H9 (cell line): ENCODE measurements around the gene WLS. TPM values are rescaled to one million over a fixed set of nuclear protein-coding genes. Genes with fewer than 3 reads are reported as not detected.

Source experiments
- DNase-seq: peaks from one replicate; pipeline ENCODE4 v3.0.0-alpha.2; 2017
- H2AFZ ChIP-seq: one replicate; pipeline ENCODE4 v1.6.1; 2013; ENCODE audit warnings: mild to moderate bottlenecking, low read length, control low read depth, moderate library complexity
- H2AK5ac ChIP-seq: 2 replicates; pipeline ENCODE4 v1.6.1; 2013; ENCODE audit warnings: low read length, control low read depth, mixed read lengths; ENCODE audit not compliant: insufficient read length
- H2BK120ac ChIP-seq: one replicate; pipeline ENCODE4 v1.6.1; 2013; ENCODE audit warnings: low read depth, mild to moderate bottlenecking, low read length, control low read depth, inconsistent platforms; ENCODE audit not compliant: poor library complexity, severe bottlenecking
- H2BK12ac ChIP-seq: 2 replicates; pipeline ENCODE4 v1.6.1; 2013; ENCODE audit warnings: low read length, control low read depth, mixed read lengths, low read depth; ENCODE audit not compliant: insufficient read length
- H2BK15ac ChIP-seq: 2 replicates; pipeline ENCODE4 v1.6.1; 2013; ENCODE audit warnings: low read depth, low read length, control low read depth
- H2BK20ac ChIP-seq: one replicate; pipeline ENCODE4 v1.6.1; 2013; ENCODE audit warnings: low read depth, mild to moderate bottlenecking, low read length, control low read depth, inconsistent platforms; ENCODE audit not compliant: poor library complexity, severe bottlenecking
- H2BK5ac ChIP-seq: 2 replicates; pipeline ENCODE4 v1.6.1; 2013; ENCODE audit warnings: low read length, control low read depth, mixed read lengths; ENCODE audit not compliant: insufficient read length
- H3K14ac ChIP-seq: 2 replicates; pipeline ENCODE4 v1.6.1; 2013; ENCODE audit warnings: low read length, control low read depth; ENCODE audit not compliant: insufficient read depth
- H3K18ac ChIP-seq: 2 replicates; pipeline ENCODE4 v1.6.1; 2013; ENCODE audit warnings: low read depth, mild to moderate bottlenecking, mixed read lengths, low read length, control low read depth; ENCODE audit not compliant: insufficient read length
- H3K23ac ChIP-seq: 2 replicates; pipeline ENCODE4 v1.6.1; 2013; ENCODE audit warnings: low read length, control low read depth, mixed read lengths, low read depth; ENCODE audit not compliant: insufficient read length
- H3K23me2 ChIP-seq: 2 replicates; pipeline ENCODE4 v1.6.1; 2013; ENCODE audit warnings: low read depth, mild to moderate bottlenecking, mixed read lengths, low read length, control low read depth; ENCODE audit not compliant: insufficient read length, poor library complexity, severe bottlenecking
- H3K27ac ChIP-seq: 2 replicates; pipeline ENCODE4 v1.5.1; 2013; ENCODE audit warnings: low read length, control low read depth, mixed read lengths, low read depth; ENCODE audit not compliant: insufficient read length
- H3K27me3 ChIP-seq: 2 replicates; pipeline ENCODE4 v1.6.1; 2013; ENCODE audit warnings: low read length, control low read depth, inconsistent platforms; ENCODE audit not compliant: insufficient read depth
- H3K4ac ChIP-seq: 2 replicates; pipeline ENCODE4 v1.6.1; 2013; ENCODE audit warnings: low read depth, mild to moderate bottlenecking, control low read depth, inconsistent platforms, low read length, moderate library complexity
- H3K4me1 ChIP-seq: 2 replicates; pipeline ENCODE4 v1.6.1; 2013; ENCODE audit warnings: low read length, control low read depth, inconsistent platforms; ENCODE audit not compliant: insufficient read depth
- H3K4me2 ChIP-seq: 2 replicates; pipeline ENCODE4 v1.6.1; 2013; ENCODE audit warnings: low read length, control low read depth, mixed read lengths; ENCODE audit not compliant: insufficient read length, insufficient read depth
- H3K56ac ChIP-seq: 2 replicates; pipeline ENCODE4 v1.6.1; 2013; ENCODE audit warnings: low read depth, mild to moderate bottlenecking, mixed read lengths, low read length, control low read depth; ENCODE audit not compliant: insufficient read length
- H3K79me1 ChIP-seq: 2 replicates; pipeline ENCODE4 v1.6.1; 2013; ENCODE audit warnings: low read depth, mild to moderate bottlenecking, moderate library complexity, low read length, control low read depth, inconsistent platforms; ENCODE audit not compliant: insufficient read depth, poor library complexity, severe bottlenecking
- H3K79me2 ChIP-seq: 2 replicates; pipeline ENCODE4 v1.6.1; 2013; ENCODE audit warnings: low read length, control low read depth, inconsistent platforms; ENCODE audit not compliant: insufficient read depth
- H3K9ac ChIP-seq: 2 replicates; pipeline ENCODE4 v1.6.1; 2013; ENCODE audit warnings: low read length, control low read depth, mixed read lengths; ENCODE audit not compliant: insufficient read length; ENCODE audit errors: extremely low read depth
- H3K9me3 ChIP-seq: one replicate; pipeline ENCODE4 v1.6.1; 2013; ENCODE audit warnings: low read depth, low read length, inconsistent platforms; ENCODE audit not compliant: control insufficient read depth
- H3T11ph ChIP-seq: one replicate; pipeline ENCODE4 v1.6.1; 2013; ENCODE audit warnings: mild to moderate bottlenecking, low read length, control low read depth, inconsistent platforms
- H4K20me1 ChIP-seq: one replicate; pipeline ENCODE4 v1.6.1; 2013; ENCODE audit not compliant: control insufficient read depth, insufficient read length, insufficient read depth
- H4K5ac ChIP-seq: 2 replicates; pipeline ENCODE4 v1.6.1; 2013; ENCODE audit warnings: low read depth, mild to moderate bottlenecking, mixed read lengths, low read length, control low read depth; ENCODE audit not compliant: insufficient read length
- H4K8ac ChIP-seq: replicated peaks from 2 replicates; pipeline ENCODE4 v1.6.1; 2013; ENCODE audit warnings: low read length, control low read depth, mixed read lengths, low read depth; ENCODE audit not compliant: insufficient read length
- H4K91ac ChIP-seq: 2 replicates; pipeline ENCODE4 v1.6.1; 2013; ENCODE audit warnings: low read depth, mild to moderate bottlenecking, moderate library complexity, mixed read lengths, low read length, control low read depth; ENCODE audit not compliant: insufficient read length
- H3K27ac Mint-ChIP-seq, 3 experiments: 2 replicates in 2 of 3; 3 replicates in 1 of 3; pipeline ENCODE4 v1.8.0; 2020 to 2021; ENCODE audit warnings: mixed read lengths in 3 of 3, mild to moderate bottlenecking in 1 of 3, moderate library complexity in 1 of 3
- H3K27me3 Mint-ChIP-seq: 2 replicates; pipeline ENCODE4 v1.8.0; 2021; ENCODE audit warnings: low read depth, mild to moderate bottlenecking, moderate library complexity, mixed read lengths
- H3K36me3 Mint-ChIP-seq, 3 experiments: 2 replicates in 2 of 3; 3 replicates in 1 of 3; pipeline ENCODE4 v1.8.0; 2020 to 2021; ENCODE audit warnings: low read depth in 3 of 3, mixed read lengths in 3 of 3; ENCODE audit not compliant: insufficient read depth in 1 of 3
- H3K4me1 Mint-ChIP-seq, 2 experiments: 2 replicates each; pipeline ENCODE4 v1.8.0; 2020; ENCODE audit warnings: mixed read lengths in 2 of 2
- H3K4me3 Mint-ChIP-seq, 2 experiments: 2 replicates in 1 of 2; 3 replicates in 1 of 2; pipeline ENCODE4 v1.8.0; 2020 to 2021; ENCODE audit warnings: mild to moderate bottlenecking in 2 of 2, mixed read lengths in 2 of 2, moderate library complexity in 1 of 2
- H3K9me3 Mint-ChIP-seq, 2 experiments: 2 replicates in 1 of 2; 3 replicates in 1 of 2; pipeline ENCODE4 v1.8.0; 2020; ENCODE audit warnings: mild to moderate bottlenecking in 2 of 2, mixed read lengths in 2 of 2, moderate library complexity in 1 of 2
- WGBS: extraction: QIAGEN DNeasy Blood & Tissue Kit; methylation state at CpG from one replicate; pipeline ENCODE4 v1.1.7; 2013; ENCODE audit warnings: missing lambda C conversion rate, low lambda C conversion rate, mixed read lengths; ENCODE audit not compliant: insufficient read length; ENCODE audit errors: extremely low coverage; 5-methylcytosine and 5-hydroxymethylcytosine counted together
- total RNA-seq: library from RNA; stranded (reverse); gene quantifications from 2 replicates; pipeline ENCODE4 v1.2.1, GENCODE V29; 2021
- TF ChIP-seq, protein P1 (sequence below): fragments of 200-600 bp; sonication (generic); conservative IDR thresholded peaks from 3 replicates; pipeline ENCODE4 v1.8.0; 2021; ENCODE audit warnings: antibody characterized with exemption, mild to moderate bottlenecking

Gene WLS
- total RNA-seq, 1 experiment from 2014 or later, result 0.94 TPM

DNA sequence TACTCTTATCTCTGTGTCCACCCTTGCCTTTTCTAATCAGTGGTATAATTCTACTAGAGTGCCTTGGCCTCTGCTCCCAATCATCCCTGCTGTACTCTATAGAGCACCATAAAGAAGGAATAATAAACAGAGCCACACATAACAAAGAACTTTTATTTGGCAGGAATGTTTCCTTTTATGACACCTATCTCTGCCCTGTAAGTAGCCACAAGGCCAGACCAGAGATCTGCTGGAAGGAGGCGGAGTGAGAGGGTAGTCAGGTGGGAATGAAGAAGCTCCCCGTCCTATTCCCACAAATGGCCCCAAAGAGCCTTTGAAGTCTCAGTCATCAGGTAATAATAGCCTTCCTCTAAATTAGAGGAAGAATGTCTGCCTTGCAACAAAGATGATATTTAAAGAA, 32.7 kb downstream of the WLS start:
- WGBS, result no CpG with 5 or more reads among the region's 2 CpGs
- Mint-ChIP-seq H3K4me3 (no peak overlapping the region), H3K36me3 (no peaks in the 10 kb centered on the region), H3K4me1 (peaks cover 10 to 15% of the 10 kb centered on the region in 2 experiments; a peak in 3 of 4 replicates), H3K27ac (no peak overlapping the region), H3K9me3 (no peaks in the 10 kb centered on the region), H3K27me3 (no peaks in the 10 kb centered on the region; the same call in 1 of the 2 replicates)
- DNase-seq, result no peak
- Histone ChIP-seq H4K8ac (no peak overlapping the region), H3K4me1 (no peaks in the 10 kb centered on the region), H3T11ph (no peak overlapping the region), H4K5ac (no peak overlapping the region), H3K56ac (no peak overlapping the region), H3K27ac (no peak overlapping the region), H4K20me1 (no peaks in the 10 kb centered on the region), H2BK20ac (no peak overlapping the region), H3K27me3 (no peaks in the 10 kb centered on the region), H3K14ac (no peak overlapping the region), H2AK5ac (no peak overlapping the region), H3K4me2 (no peak overlapping the region), H3K9ac (no peak overlapping the region), H3K23ac (no peak overlapping the region), H2BK5ac (no peak overlapping the region), H2BK12ac (no peak overlapping the region), H3K79me2 (no peaks in the 10 kb centered on the region), H2AFZ (no peak overlapping the region), H3K23me2 (no peaks in the 10 kb centered on the region), H4K91ac (no peak overlapping the region), H3K4ac (no peak overlapping the region), H2BK120ac (no peak overlapping the region), H3K18ac (no peak overlapping the region), H2BK15ac (no peak overlapping the region), H3K79me1 (no peaks in the 10 kb centered on the region), H3K9me3 (no peaks in the 10 kb centered on the region)
- TF ChIP-seq, protein P1, sequence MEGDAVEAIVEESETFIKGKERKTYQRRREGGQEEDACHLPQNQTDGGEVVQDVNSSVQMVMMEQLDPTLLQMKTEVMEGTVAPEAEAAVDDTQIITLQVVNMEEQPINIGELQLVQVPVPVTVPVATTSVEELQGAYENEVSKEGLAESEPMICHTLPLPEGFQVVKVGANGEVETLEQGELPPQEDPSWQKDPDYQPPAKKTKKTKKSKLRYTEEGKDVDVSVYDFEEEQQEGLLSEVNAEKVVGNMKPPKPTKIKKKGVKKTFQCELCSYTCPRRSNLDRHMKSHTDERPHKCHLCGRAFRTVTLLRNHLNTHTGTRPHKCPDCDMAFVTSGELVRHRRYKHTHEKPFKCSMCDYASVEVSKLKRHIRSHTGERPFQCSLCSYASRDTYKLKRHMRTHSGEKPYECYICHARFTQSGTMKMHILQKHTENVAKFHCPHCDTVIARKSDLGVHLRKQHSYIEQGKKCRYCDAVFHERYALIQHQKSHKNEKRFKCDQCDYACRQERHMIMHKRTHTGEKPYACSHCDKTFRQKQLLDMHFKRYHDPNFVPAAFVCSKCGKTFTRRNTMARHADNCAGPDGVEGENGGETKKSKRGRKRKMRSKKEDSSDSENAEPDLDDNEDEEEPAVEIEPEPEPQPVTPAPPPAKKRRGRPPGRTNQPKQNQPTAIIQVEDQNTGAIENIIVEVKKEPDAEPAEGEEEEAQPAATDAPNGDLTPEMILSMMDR, result no peak
